IMR-90 (cell line): ENCODE data around the gene COL6A3. TPM values are rescaled to one million over a fixed set of nuclear protein-coding genes. Genes with fewer than 3 reads are reported as not detected.

ENCODE experiments used
- ATAC-seq: fragments of 200-7000 bp; cut with Tn5 transposase; 2 replicates; pipeline ENCODE4 v1.9.1; 2020; ENCODE audit warnings: low read depth, mild to moderate bottlenecking, moderate library complexity
- BruUV-seq: library from RNA; stranded (reverse); fragments of 400-500 nt; replicated peaks from 2 replicates; lab custom pipeline; 2021; lab: Mats Ljungman, UMichigan
- CTCF ChIA-PET: fragments of 300-600 bp; formaldehyde crosslinking; extraction: SDS; loops from one replicate; lab custom pipeline; 2021; ENCODE audit warnings: antibody characterized with exemption; lab: Yijun Ruan, JAX
- POLR2A ChIA-PET: fragments of 300-600 bp; sonication (Branson Sonifier 250); formaldehyde crosslinking; loops from one replicate; lab custom pipeline; 2022; ENCODE audit warnings: antibody characterized with exemption; ENCODE audit not compliant: unreplicated experiment; lab: Charles Lee
- DNase-seq: peaks from one replicate; pipeline ENCODE4 v3.0.0; 2013
- H2AFZ ChIP-seq: replicated peaks from 2 replicates; pipeline ENCODE3; 2013; ENCODE audit warnings: low read length, mild to moderate bottlenecking; ENCODE audit not compliant: poor library complexity
- H2AK5ac ChIP-seq: 2 replicates; pipeline ENCODE4 v1.6.1; 2013; ENCODE audit warnings: low read depth, low read length, inconsistent platforms
- H2AK9ac ChIP-seq: replicated peaks from 2 replicates; pipeline ENCODE3; 2013; ENCODE audit warnings: mild to moderate bottlenecking, low read depth, low read length, moderate library complexity; ENCODE audit not compliant: poor library complexity
- H2BK120ac ChIP-seq: 2 replicates; pipeline ENCODE4 v1.6.1; 2013; ENCODE audit warnings: low read depth, low read length, inconsistent platforms
- H2BK15ac ChIP-seq: 3 replicates; pipeline ENCODE4 v1.6.1; 2013; ENCODE audit warnings: low read depth, low read length, inconsistent platforms
- H2BK20ac ChIP-seq: 2 replicates; pipeline ENCODE4 v1.6.1; 2013; ENCODE audit warnings: low read depth, mild to moderate bottlenecking, inconsistent platforms, low read length, moderate library complexity
- H2BK5ac ChIP-seq: 2 replicates; pipeline ENCODE4 v1.6.1; 2013; ENCODE audit warnings: mild to moderate bottlenecking, low read depth, low read length, inconsistent platforms; ENCODE audit not compliant: poor library complexity, severe bottlenecking
- H3K14ac ChIP-seq: replicated peaks from 2 replicates; pipeline ENCODE4 v1.6.1; 2013; ENCODE audit warnings: low read depth, low read length, inconsistent platforms
- H3K18ac ChIP-seq: 2 replicates; pipeline ENCODE4 v1.6.1; 2013; ENCODE audit warnings: low read depth, low read length, control low read depth
- H3K23ac ChIP-seq: 2 replicates; pipeline ENCODE4 v1.6.1; 2013; ENCODE audit warnings: low read depth, low read length, inconsistent platforms
- H3K27ac ChIP-seq: 2 replicates; pipeline ENCODE4 v1.5.1; 2013; ENCODE audit warnings: mild to moderate bottlenecking, control low read depth, low read length; ENCODE audit not compliant: insufficient read depth
- H3K27me3 ChIP-seq: 2 replicates; pipeline ENCODE4 v1.6.1; 2013; ENCODE audit warnings: low read length; ENCODE audit not compliant: control insufficient read depth, insufficient read depth
- H3K36me3 ChIP-seq: 2 replicates; pipeline ENCODE4 v1.6.1; 2013; ENCODE audit warnings: low read length, mixed read lengths; ENCODE audit not compliant: control insufficient read depth, insufficient read depth
- H3K4ac ChIP-seq: 2 replicates; pipeline ENCODE4 v1.6.1; 2013; ENCODE audit warnings: low read depth, low read length, inconsistent platforms
- H3K4me1 ChIP-seq: 2 replicates; pipeline ENCODE4 v1.6.1; 2013; ENCODE audit warnings: low read length, mixed read lengths; ENCODE audit not compliant: control insufficient read depth, insufficient read depth
- H3K4me2 ChIP-seq: 2 replicates; pipeline ENCODE4 v1.6.1; 2013; ENCODE audit warnings: low read depth, mild to moderate bottlenecking, control low read depth, low read length, moderate library complexity
- H3K4me3 ChIP-seq: 2 replicates; pipeline ENCODE4 v1.5.1; 2013; ENCODE audit warnings: low read depth, mild to moderate bottlenecking, control low read depth, low read length, moderate library complexity; ENCODE audit not compliant: insufficient read depth
- H3K56ac ChIP-seq: 2 replicates; pipeline ENCODE4 v1.6.1; 2013; ENCODE audit warnings: low read length, inconsistent platforms; ENCODE audit not compliant: insufficient read depth; ENCODE audit errors: extremely low read depth
- H3K79me1 ChIP-seq, 2 experiments: 2 replicates each; pipeline ENCODE4 v1.6.1; 2013; ENCODE audit warnings: low read length in 2 of 2, inconsistent platforms in 1 of 2, low read depth in 1 of 2
- H3K9ac ChIP-seq: 2 replicates; pipeline ENCODE4 v1.6.1; 2013; ENCODE audit warnings: low read depth, low read length, control low read depth
- H3K9me1 ChIP-seq: 2 replicates; pipeline ENCODE4 v1.6.1; 2013; ENCODE audit warnings: low read length, inconsistent platforms; ENCODE audit not compliant: insufficient read depth
- H3K9me3 ChIP-seq: 2 replicates; pipeline ENCODE4 v1.6.1; 2013; ENCODE audit warnings: low read length; ENCODE audit not compliant: control insufficient read depth, insufficient read depth
- H4K20me1 ChIP-seq: 2 replicates; pipeline ENCODE4 v1.6.1; 2013; ENCODE audit warnings: low read length, inconsistent platforms; ENCODE audit not compliant: insufficient read depth
- H4K5ac ChIP-seq: 2 replicates; pipeline ENCODE4 v1.6.1; 2013; ENCODE audit warnings: mild to moderate bottlenecking, low read depth, low read length, control low read depth
- H4K8ac ChIP-seq, 2 experiments: 2 replicates each; pipeline ENCODE4 v1.6.1; 2013; ENCODE audit warnings: low read depth in 2 of 2, low read length in 2 of 2, control low read depth in 1 of 2, inconsistent platforms in 1 of 2
- H4K91ac ChIP-seq: 2 replicates; pipeline ENCODE4 v1.6.1; 2013; ENCODE audit warnings: low read depth, low read length, inconsistent platforms; ENCODE audit not compliant: insufficient read depth
- MAFK ChIP-seq: IDR thresholded peaks from 2 replicates; pipeline ENCODE4 v1.6.1; 2012; ENCODE audit warnings: low read depth, low read length, improper control_type of control experiment
- MAZ ChIP-seq: IDR thresholded peaks from 2 replicates; pipeline ENCODE4 v1.6.1; 2012; ENCODE audit warnings: low read depth, mild to moderate bottlenecking, low read length, improper control_type of control experiment, moderate library complexity, borderline replicate concordance
- RFX5 ChIP-seq: IDR thresholded peaks from 2 replicates; pipeline ENCODE4 v1.8.0; 2012; ENCODE audit warnings: low read depth, mild to moderate bottlenecking, low read length, moderate library complexity
- WGBS, 2 experiments: methylation state at CpG; one replicate each; pipeline versions ENCODE4 v1.1.5 to v1.1.7; 2013; ENCODE audit warnings: missing lambda C conversion rate in 2 of 2; ENCODE audit not compliant: insufficient read length in 1 of 2; ENCODE audit errors: extremely low coverage in 2 of 2; 5-methylcytosine and 5-hydroxymethylcytosine counted together
- dilution Hi-C: fragments of 300-500 bp; cut with HindIII; formaldehyde crosslinking; loops from one replicate; pipeline ENCODE4 v1.14.3; 2018; ENCODE audit warnings: low sequenced_read_pairs; ENCODE audit not compliant: unreplicated experiment
- in situ Hi-C: fragments of 300-500 bp; cut with MboI; formaldehyde crosslinking; loops from 3 replicates; pipeline ENCODE4 v1.14.3; 2019; ENCODE audit warnings: low sequenced_read_pairs, inconsistent platforms, mixed read lengths
- intact Hi-C: fragments of 100-400 bp; cut with micrococcal nuclease; formaldehyde crosslinking; loops from 2 replicates; pipeline ENCODE4 v1.10.0; 2022
- polyA plus RNA-seq, 3 experiments: library from polyadenylated mRNA; depleted of rRNA; stranded (reverse); fragments of >200 nt; gene quantifications; 2 replicates each; pipeline ENCODE4 v1.2.3, GENCODE V29; 2012; ENCODE audit warnings: low replicate concordance in 1 of 3
- total RNA-seq: library from RNA; depleted of rRNA; stranded (reverse); fragments of >200 nt; gene quantifications from 2 replicates; pipeline ENCODE4 v1.2.3, GENCODE V29; 2012

Gene COL6A3
- total and polyA plus RNA-seq, 2 of the 4 experiments (the other 2 are of a cell fraction), result 964 to 1,855 TPM

- no peak overlapping the region; the same call in 1 of the 2 replicates for H4K91ac ChIP-seq
- H3K14ac ChIP-seq, result no peak overlapping the region
- H3K9me3 ChIP-seq, result no peaks in the 10 kb centered on the region
- TF ChIP-seq MAFK, result no peak
- no peak for TF ChIP-seq RFX5
- no peak for TF ChIP-seq MAZ
- intact Hi-C loops, result no loop called here
- peak overlapping the region; percentile 30; the same call in 1 of the 2 replicates for H2AK5ac ChIP-seq
- no peak overlapping the region for H3K9ac ChIP-seq
- 0 out of 3 replicates have a peak overlapping the region, but pooled peaks have one; percentile 18 for H2BK15ac ChIP-seq
- in situ Hi-C loops, result no loop called here
- H3K18ac ChIP-seq, result no peak overlapping the region
- no peak overlapping the region for H2BK120ac ChIP-seq
- no peak overlapping the region for H3K4ac ChIP-seq
- ATAC-seq (no peak), DNase-seq (no peak)
- no CpG with 5 or more reads among the region's 6 CpGs for WGBS, 2 experiments
- dilution Hi-C loops, result no loop called here
- H3K4me2 ChIP-seq, result no peak overlapping the region
- peak overlapping the region in 1 of 2 experiments; percentile 7; a peak in 1 of 4 replicates for H4K8ac ChIP-seq
- BruUV-seq, result no TSS peak
- H3K36me3 ChIP-seq, result no peaks in the 10 kb centered on the region
- H3K4me3 ChIP-seq, result no peak overlapping the region
- peaks cover 11% of the 10 kb centered on the region for H3K9me1 ChIP-seq
- POLR2A ChIA-PET, result no interaction called here
- H2BK5ac ChIP-seq, result no peak overlapping the region
- no peak overlapping the region for H2AFZ ChIP-seq
- H2BK20ac ChIP-seq, result no peak overlapping the region
- H3K56ac ChIP-seq, result no peak overlapping the region
- H4K5ac ChIP-seq, result no peak overlapping the region
- H4K20me1 ChIP-seq, result no peaks in the 10 kb centered on the region
- no peaks in the 10 kb centered on the region for H3K27me3 ChIP-seq
- H3K23ac ChIP-seq, result no peak overlapping the region
- peaks cover 0 to 15% of the 10 kb centered on the region in 2 experiments; a peak in 2 of 4 replicates for H3K79me1 ChIP-seq
- H3K27ac ChIP-seq, result no peak overlapping the region
- peaks cover 36% of the 10 kb centered on the region for H3K4me1 ChIP-seq
- CTCF ChIA-PET, result interaction anchor here (1.7 kb wide), 1 partner anchor 27 kb away, joined by 7 read pairs; no protein-coding TSS in a partner anchor
- H2AK9ac ChIP-seq, result no peak overlapping the region
Observed at GRCh38 chr2:237448626-237449025, 34.7 kb upstream of the COL6A3 start.
